Endothelial cell of umbilical vein (primary cell): ENCODE results near the gene ZNF621. TPM values are rescaled to one million over a fixed set of nuclear protein-coding genes. Genes with fewer than 3 reads are reported as not detected.

ENCODE experiments used
- BruUV-seq: library from RNA; stranded (reverse); fragments of 400-500 nt; replicated peaks from 2 replicates; lab custom pipeline; 2021; lab: Mats Ljungman, UMichigan
- CTCF ChIA-PET: fragments of 300-600, 350-600 bp; sonication (Branson Sonifier 250); formaldehyde crosslinking; loops from one replicate; lab custom pipeline; 2021; ENCODE audit warnings: antibody characterized with exemption, inconsistent platforms; lab: Charles Lee
- POLR2A ChIA-PET: fragments of 300-600, 350-600 bp; sonication (Branson Sonifier 250); formaldehyde crosslinking; loops from one replicate; lab custom pipeline; 2021; ENCODE audit warnings: antibody characterized with exemption, inconsistent platforms; lab: Charles Lee
- DNase-seq: peaks from one replicate; pipeline ENCODE4 v3.0.0-alpha.2; 2011; ENCODE audit warnings: low read depth, low spot score
- FAIRE-seq: peaks from 2 replicates; lab custom pipeline; 2011; peaks lifted over from hg19 to GRCh38; lab: Jason Lieb, UNC
- H2AFZ ChIP-seq: 2 replicates; pipeline ENCODE4 v1.6.0; 2012; ENCODE audit warnings: low read depth, low read length, control low read depth, inconsistent platforms
- H3K27ac ChIP-seq: 2 replicates; pipeline ENCODE4 v1.5.1; 2011; ENCODE audit warnings: low read depth, mild to moderate bottlenecking, control low read depth, low read length, moderate library complexity; ENCODE audit not compliant: insufficient read depth
- H3K27me3 ChIP-seq, 2 experiments: 2 replicates each; pipeline versions ENCODE4 v1.6.0 to v1.6.1; 2011; ENCODE audit warnings: low read length in 2 of 2, mixed read lengths in 1 of 2; ENCODE audit not compliant: control insufficient read depth in 2 of 2, insufficient read depth in 2 of 2
- H3K36me3 ChIP-seq, 2 experiments: 2 replicates in 1 of 2; 3 replicates in 1 of 2; pipeline ENCODE4 v1.5.1; 2011; ENCODE audit warnings: low read length in 2 of 2, mild to moderate bottlenecking in 1 of 2, moderate library complexity in 1 of 2; ENCODE audit not compliant: control insufficient read depth in 2 of 2, insufficient read depth in 2 of 2; ENCODE audit errors: extremely low read depth in 1 of 2
- H3K4me1 ChIP-seq: 3 replicates; pipeline ENCODE4 v1.5.1; 2011; ENCODE audit warnings: mild to moderate bottlenecking, low read length; ENCODE audit not compliant: control insufficient read depth, insufficient read depth; ENCODE audit errors: extremely low read depth
- H3K4me2 ChIP-seq: 2 replicates; pipeline ENCODE4 v1.6.1; 2011; ENCODE audit warnings: low read length, control low read depth, mixed read lengths; ENCODE audit not compliant: insufficient read depth
- H3K4me3 ChIP-seq, 3 experiments: fragments of 200-600 bp in 1 of 3; sonication (generic), shearing (Covaris generic) in 1 of 3; replicated peaks in 1 of 3; 2 replicates each; pipeline ENCODE4 v1.5.1; 2011 to 2016; ENCODE audit warnings: control low read depth in 3 of 3, low read length in 3 of 3, mild to moderate bottlenecking in 2 of 3, inconsistent platforms in 1 of 3, low read depth in 1 of 3, moderate library complexity in 1 of 3; ENCODE audit not compliant: insufficient read depth in 1 of 3
- H3K79me2 ChIP-seq: 2 replicates; pipeline ENCODE4 v1.6.0; 2012; ENCODE audit warnings: low read length, inconsistent platforms; ENCODE audit not compliant: control insufficient read depth, insufficient read depth
- H3K9ac ChIP-seq: replicated peaks from 2 replicates; pipeline ENCODE3; 2011; ENCODE audit warnings: low read length, control low read depth; ENCODE audit not compliant: insufficient read depth; ENCODE audit errors: extremely low read depth
- H3K9me1 ChIP-seq: replicated peaks from 3 replicates; pipeline ENCODE4 v1.6.0; 2011; ENCODE audit warnings: mild to moderate bottlenecking, low read length; ENCODE audit not compliant: control insufficient read depth, insufficient read depth; ENCODE audit errors: extremely low read depth
- H3K9me3 ChIP-seq: replicated peaks from 2 replicates; pipeline ENCODE4 v1.5.1; 2012; ENCODE audit warnings: low read length, inconsistent platforms; ENCODE audit not compliant: control insufficient read depth, insufficient read depth
- H4K20me1 ChIP-seq: replicated peaks from 2 replicates; pipeline ENCODE3; 2011; ENCODE audit warnings: mild to moderate bottlenecking, low read length; ENCODE audit not compliant: control insufficient read depth, insufficient read depth; ENCODE audit errors: extremely low read depth
- EZH2 ChIP-seq: IDR thresholded peaks from 2 replicates; pipeline ENCODE4 v1.6.1; 2012; ENCODE audit warnings: borderline replicate concordance, low read depth, mild to moderate bottlenecking, moderate library complexity, low read length, inconsistent platforms; ENCODE audit not compliant: severe bottlenecking
- FOS ChIP-seq: IDR thresholded peaks from 2 replicates; pipeline ENCODE4 v1.6.1; 2011; ENCODE audit warnings: mild to moderate bottlenecking, low read length, moderate library complexity, borderline replicate concordance; ENCODE audit not compliant: insufficient read depth
- GATA2 ChIP-seq: IDR thresholded peaks from 2 replicates; pipeline ENCODE4 v1.7.0; 2011; ENCODE audit warnings: low read depth, mild to moderate bottlenecking, moderate library complexity, mixed read lengths, low read length; ENCODE audit not compliant: insufficient read length, insufficient read depth
- JUN ChIP-seq: IDR thresholded peaks from 2 replicates; pipeline ENCODE4 v1.6.1; 2011; ENCODE audit warnings: borderline replicate concordance, low read depth; ENCODE audit not compliant: insufficient read length, insufficient read depth
- MYC ChIP-seq: IDR thresholded peaks from one replicate; pipeline ENCODE4 v1.6.1; 2011; ENCODE audit warnings: mild to moderate bottlenecking, low read depth, low read length
- POLR2AphosphoS5 ChIP-seq: IDR thresholded peaks from 2 replicates; pipeline ENCODE4 v1.6.1; 2012; ENCODE audit warnings: low read depth, mild to moderate bottlenecking, control low read depth, low read length, moderate library complexity; ENCODE audit not compliant: insufficient read depth
- dilution Hi-C: fragments of 300-500 bp; cut with MboI; formaldehyde crosslinking; loops from one replicate; pipeline ENCODE4 v1.15.0; 2019; ENCODE audit warnings: low sequenced_read_pairs; ENCODE audit not compliant: extremely low pct_ligation_motif_present
- intact Hi-C: fragments of 100-400 bp; cut with micrococcal nuclease; formaldehyde crosslinking; loops from one replicate; pipeline ENCODE4 v1.10.0; 2022
- polyA plus RNA-seq, 4 experiments: library from polyadenylated mRNA; depleted of rRNA in 3 of 4; stranded (reverse) in 3 of 4; unstranded in 1 of 4; fragments of >200 nt; gene quantifications; 2 replicates each; pipeline versions ENCODE4 v1.2.1 to v1.2.3, GENCODE V29; 2011 to 2012; ENCODE audit warnings: missing spikeins in 1 of 4
- total RNA-seq: library from RNA; stranded (reverse); gene quantifications from 2 replicates; pipeline ENCODE4 v1.2.3, GENCODE V29; 2021
- TF ChIP-seq, protein P1 (sequence below): IDR thresholded peaks from 2 replicates; pipeline ENCODE4 v1.6.1; 2011; ENCODE audit not compliant: insufficient read depth, insufficient read length
- TF ChIP-seq, protein P2 (sequence below), 2 donors: IDR thresholded peaks; 1 replicate in 1 of 2; 2 replicates in 1 of 2; pipeline ENCODE4 v1.5.1; 2011; ENCODE audit warnings: low read length in 2 of 2, mild to moderate bottlenecking in 2 of 2, moderate library complexity in 2 of 2, control low read depth in 1 of 2, inconsistent platforms in 1 of 2, low read depth in 1 of 2; ENCODE audit not compliant: insufficient read depth in 1 of 2; ENCODE audit errors: extremely low read depth in 1 of 2

ZNF621 gene
- total and polyA plus RNA-seq, 2 donors (not counting 3 experiments of a cell fraction or from before 2014, with no cell fraction given): 8.5 to 22.5 TPM

DNA sequence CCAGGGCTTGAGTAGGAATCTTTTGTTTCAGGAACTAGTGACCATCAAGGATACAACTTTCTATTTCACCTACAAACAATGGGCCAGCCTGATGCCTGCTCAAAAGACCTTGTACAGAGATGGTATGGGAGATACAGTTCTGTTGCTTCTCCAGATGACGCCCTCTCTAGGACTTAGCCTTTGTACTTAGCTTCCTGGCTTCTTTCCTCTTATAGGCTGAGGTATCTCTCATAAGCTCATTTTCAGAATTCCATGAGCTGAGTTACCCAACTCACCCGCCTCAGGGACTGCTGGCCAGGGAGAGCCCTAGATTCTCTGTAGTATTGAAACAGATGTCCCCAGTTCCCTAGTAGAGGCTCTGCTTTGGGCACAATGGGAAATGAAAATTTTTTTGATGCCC lies 27.5 kb upstream of the ZNF621 start:
- BruUV-seq: no TSS peak
- Histone ChIP-seq H3K4me1 (no peaks in the 10 kb centered on the region), H3K9me3 (no peaks in the 10 kb centered on the region), H3K27me3 (no peaks in the 10 kb centered on the region), H2AFZ (no peak overlapping the region), H3K4me2 (no peak overlapping the region), H3K9me1 (no peaks in the 10 kb centered on the region), H3K79me2 (no peaks in the 10 kb centered on the region), H3K27ac (no peak overlapping the region), H3K36me3 (no peaks in the 10 kb centered on the region), H4K20me1 (no peaks in the 10 kb centered on the region), H3K4me3 (no peak overlapping the region), H3K9ac (no peak overlapping the region)
- TF ChIP-seq MYC: no peak
- TF ChIP-seq POLR2AphosphoS5: no peak
- TF ChIP-seq, protein P1, sequence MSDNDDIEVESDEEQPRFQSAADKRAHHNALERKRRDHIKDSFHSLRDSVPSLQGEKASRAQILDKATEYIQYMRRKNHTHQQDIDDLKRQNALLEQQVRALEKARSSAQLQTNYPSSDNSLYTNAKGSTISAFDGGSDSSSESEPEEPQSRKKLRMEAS: no peak
- TF ChIP-seq FOS: no peak
- TF ChIP-seq JUN: no peak
- TF ChIP-seq EZH2: no peak
- no peak for TF ChIP-seq GATA2
- dilution Hi-C loops: no loop called here
- ChIA-PET POLR2A (no interaction called here), CTCF (no interaction called here)
- no peak for DNase-seq
- FAIRE-seq: no peak
- intact Hi-C loops: no loop called here

GRCh38 chr3:40499952-40500351 lies 24.8 kb upstream of the ZNF621 start:
- H3K9me1 ChIP-seq: no peaks in the 10 kb centered on the region
- no peak overlapping the region for H3K4me3 ChIP-seq
- TF ChIP-seq, protein P2, sequence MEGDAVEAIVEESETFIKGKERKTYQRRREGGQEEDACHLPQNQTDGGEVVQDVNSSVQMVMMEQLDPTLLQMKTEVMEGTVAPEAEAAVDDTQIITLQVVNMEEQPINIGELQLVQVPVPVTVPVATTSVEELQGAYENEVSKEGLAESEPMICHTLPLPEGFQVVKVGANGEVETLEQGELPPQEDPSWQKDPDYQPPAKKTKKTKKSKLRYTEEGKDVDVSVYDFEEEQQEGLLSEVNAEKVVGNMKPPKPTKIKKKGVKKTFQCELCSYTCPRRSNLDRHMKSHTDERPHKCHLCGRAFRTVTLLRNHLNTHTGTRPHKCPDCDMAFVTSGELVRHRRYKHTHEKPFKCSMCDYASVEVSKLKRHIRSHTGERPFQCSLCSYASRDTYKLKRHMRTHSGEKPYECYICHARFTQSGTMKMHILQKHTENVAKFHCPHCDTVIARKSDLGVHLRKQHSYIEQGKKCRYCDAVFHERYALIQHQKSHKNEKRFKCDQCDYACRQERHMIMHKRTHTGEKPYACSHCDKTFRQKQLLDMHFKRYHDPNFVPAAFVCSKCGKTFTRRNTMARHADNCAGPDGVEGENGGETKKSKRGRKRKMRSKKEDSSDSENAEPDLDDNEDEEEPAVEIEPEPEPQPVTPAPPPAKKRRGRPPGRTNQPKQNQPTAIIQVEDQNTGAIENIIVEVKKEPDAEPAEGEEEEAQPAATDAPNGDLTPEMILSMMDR (IDR thresholded peaks at IDR 0.05; ENCODE audit: extremely low read depth in 1 of 2, insufficient read depth in 1 of 2, low read depth in 1 of 2, low read length in 2 of 2): no peak
- TF ChIP-seq GATA2 (no peak), POLR2AphosphoS5 (no peak), MYC (no peak), FOS (no peak), JUN (no peak), EZH2 (no peak)
- TF ChIP-seq, protein P1: no peak
- intact Hi-C loops: loop anchor here (10.0 kb wide), 1 partner anchor 965 kb away; no protein-coding TSS in a partner anchor
- peaks cover 10% of the 10 kb centered on the region for H3K4me1 ChIP-seq
- CTCF ChIA-PET: interaction anchor here (1.2 kb wide), 2 partner anchors 8 to 29 kb away, joined by 3 read pairs; no protein-coding TSS in a partner anchor
- POLR2A ChIA-PET: no interaction called here
- H2AFZ ChIP-seq: no peak overlapping the region
- DNase-seq: no peak
- no peak overlapping the region for H3K4me2 ChIP-seq
- no peaks in the 10 kb centered on the region for H3K27me3 ChIP-seq
- H3K9me3 ChIP-seq: no peaks in the 10 kb centered on the region
- no peaks in the 10 kb centered on the region for H4K20me1 ChIP-seq
- H3K79me2 ChIP-seq: no peaks in the 10 kb centered on the region
- no peak overlapping the region for H3K27ac ChIP-seq
- no TSS peak for BruUV-seq
- dilution Hi-C loops: no loop called here
- no peaks in the 10 kb centered on the region for H3K36me3 ChIP-seq
- FAIRE-seq: no peak
- no peak overlapping the region for H3K9ac ChIP-seq
